Stimulated activated CD8-positive, alpha-beta memory T cell treated with anti-CD3 and anti-CD28 coated beads, Interleukin-15, amount 100 ng/mL, for 4 hours (primary cell): Measurements from ENCODE around the gene KNDC1.

Source experiments
- DNase-seq, 2 donors: peaks; one replicate each; pipeline ENCODE4 v3.0.0-alpha.2; 2020; ENCODE audit warnings: low read depth in 2 of 2

Gene KNDC1

DNA sequence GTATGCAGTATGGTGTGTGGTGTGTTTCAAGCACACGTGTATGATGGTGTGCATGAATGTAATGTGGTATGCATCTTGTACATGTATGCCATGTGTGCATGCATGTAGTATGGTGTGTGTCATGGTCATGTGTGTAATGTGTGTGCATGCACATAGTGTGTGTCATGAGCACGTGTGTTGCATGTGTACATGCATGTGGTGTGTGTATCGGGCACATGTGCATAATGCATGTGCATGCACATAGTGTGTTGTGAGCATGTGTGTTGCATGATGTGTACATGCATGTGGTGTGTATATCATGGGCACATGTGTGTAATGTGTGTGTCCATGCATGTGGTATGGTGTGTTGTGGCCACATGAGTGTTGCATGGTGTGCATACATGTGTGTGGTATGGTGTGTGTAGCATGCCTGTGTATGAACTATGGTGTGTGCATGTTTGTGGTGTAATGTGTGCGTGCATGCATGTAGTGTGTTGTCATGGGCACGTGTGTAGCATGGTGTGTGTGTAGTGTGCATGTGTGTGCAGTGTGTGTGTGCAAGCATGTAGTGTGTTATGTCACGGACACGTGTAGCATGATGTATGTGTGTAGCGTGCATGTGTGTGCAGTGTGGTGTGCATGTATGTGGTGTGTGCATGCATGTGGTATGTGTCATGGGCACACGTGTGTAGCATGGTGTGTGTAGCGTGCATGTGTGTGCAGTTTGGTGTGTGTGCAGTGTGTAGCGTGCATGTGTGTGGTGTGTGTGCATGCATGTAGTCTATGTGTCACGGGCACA is 17.6 kb downstream of the KNDC1 start:
- DNase-seq: no peak

DNA sequence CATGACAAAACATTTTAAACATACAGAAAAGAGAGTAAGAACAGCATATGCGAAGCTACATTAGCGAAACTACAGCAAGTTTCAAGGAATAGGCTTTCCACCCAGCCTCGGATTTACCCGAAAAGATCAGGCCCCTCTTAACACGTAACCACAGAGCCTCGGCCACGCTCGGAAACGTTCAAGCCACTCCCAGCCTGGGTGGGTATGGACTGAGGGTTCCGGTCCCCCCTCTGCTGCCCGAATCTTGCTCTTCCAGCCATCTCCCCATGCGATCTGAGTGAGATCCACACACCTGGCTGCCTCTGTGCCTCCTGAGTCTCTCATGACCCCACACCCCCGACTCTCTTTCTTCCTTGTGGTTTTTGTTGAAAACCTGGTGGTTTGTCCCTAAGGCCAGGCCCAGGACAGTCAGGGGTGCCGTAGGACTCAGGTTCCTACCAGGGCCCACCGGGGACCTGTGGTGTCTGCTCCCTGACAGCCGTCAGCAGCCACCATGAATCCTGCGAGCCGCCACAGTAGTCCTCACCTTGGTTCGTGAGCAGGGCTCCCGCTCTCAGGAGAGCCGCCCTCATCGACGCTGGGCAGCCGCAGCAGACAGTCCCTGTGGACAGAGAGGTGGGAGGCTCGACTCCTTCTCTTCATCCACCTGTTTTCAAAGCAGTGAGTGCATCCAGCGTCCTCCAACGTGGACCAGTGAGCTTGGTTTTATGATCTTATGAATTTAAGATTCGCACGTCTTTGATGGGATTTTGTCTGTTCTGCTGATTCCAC is 18.5 kb downstream of the KNDC1 start:
- DNase-seq: no peak

DNA sequence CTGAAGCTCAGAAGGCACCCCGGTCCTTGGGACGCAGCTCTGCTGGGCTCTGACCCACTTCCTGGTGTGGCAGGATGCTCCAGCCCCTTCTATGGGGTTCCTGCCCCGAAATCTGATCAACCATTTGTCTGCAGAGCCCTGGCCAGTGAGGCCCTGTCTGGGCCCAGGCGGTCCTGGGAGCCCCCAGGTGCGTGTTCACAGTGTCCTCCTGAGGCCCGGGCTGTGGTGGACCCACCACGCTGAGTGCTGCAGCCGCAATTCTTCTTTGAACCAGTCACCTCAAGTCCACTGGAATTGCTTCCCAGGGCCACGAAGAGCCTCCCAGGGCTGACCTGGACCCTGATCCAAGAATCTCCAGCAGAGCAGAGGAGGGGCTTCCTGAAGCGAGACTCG is 19.1 kb downstream of the KNDC1 start:
- DNase-seq: no peak

DNA sequence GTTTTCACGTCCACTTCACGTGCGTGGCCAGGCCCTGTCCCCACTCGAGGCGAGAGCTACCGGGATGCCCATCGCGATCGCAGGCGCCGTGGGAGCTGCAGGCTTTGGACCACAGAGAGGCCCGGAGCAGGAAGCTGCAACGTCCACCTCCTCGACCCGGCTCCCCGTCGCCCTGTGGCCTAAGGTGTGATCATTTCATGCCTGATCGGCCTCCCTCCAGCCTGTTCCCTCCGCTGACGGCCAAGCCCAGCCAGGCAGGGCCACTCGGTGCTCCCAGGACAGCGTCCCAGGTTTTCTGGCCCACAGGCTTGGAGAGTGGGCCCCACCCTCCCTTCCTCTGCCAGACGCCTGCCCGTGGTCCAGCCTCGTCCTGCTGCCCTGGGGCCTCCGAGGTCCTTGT is 19.6 kb downstream of the KNDC1 start:
- DNase-seq: no peak

DNA sequence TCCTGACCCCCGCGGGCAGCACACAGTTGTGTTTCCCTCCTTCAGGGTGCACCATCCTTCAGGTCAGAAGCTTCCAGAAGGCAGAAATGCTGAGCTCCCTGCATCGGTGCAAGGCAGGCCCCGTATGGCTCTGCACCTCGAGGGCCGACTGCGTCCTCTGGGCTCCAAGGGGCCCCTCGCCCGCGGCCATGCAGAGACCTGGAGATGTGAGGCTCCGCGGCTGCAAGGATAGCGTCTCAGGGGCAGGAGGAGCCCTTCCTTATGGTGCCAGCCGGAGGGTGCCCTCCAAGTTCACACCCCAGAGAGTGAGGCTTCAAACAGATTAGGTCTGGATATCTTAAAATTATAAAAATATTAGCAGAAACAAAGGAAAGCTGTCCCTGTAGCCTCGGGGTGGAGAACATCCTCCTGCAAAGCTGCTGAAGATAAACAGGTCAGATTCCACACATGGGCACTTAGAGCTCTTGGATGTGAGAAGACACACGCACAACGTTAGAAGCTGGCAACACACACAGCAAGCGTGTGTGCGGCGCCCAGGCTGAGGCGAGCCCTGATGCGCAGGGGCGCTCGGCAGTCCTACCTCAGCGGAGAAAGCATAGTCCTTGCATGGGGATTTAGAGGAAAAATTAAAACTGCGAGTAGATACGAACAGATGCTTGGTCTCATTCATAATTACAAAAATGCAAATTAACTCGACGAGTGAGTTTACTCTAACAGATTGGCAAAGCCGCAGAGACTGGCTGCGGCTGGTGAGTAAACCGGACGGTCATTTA is 20.4 kb downstream of the KNDC1 start:
- no peak for DNase-seq

DNA sequence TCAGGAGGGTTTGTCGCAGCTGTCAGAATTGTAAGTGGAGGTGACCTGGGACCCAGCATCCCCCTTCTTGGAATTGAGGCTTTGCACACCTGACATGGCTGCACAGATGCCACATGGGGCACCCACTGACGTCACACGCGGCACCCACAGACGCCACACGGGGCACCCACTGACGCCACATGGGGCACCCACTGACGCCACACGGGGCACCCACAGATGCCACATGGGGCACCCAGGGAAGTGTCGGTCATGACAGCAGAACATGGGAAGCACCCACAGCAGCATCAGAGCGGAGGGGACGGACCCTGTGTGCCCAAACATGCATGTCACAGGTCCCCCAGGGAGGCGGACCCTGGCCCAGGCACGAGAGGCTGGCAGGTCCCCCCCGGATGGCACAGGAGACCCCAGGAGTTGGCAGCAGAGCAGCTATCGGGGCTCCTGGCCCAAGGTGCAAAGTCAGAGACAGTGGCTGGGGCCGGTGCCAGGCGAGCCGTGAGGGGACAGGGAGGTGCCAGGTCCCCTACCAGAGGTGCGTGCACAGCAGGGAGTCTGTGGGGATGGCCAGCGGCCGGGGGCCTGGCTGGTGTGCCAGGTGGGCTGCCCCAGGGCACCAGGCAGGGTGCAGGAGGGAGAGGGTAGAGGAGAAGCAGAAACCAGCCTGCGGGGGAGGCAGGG is 21.1 kb downstream of the KNDC1 start:
- DNase-seq: no peak

DNA sequence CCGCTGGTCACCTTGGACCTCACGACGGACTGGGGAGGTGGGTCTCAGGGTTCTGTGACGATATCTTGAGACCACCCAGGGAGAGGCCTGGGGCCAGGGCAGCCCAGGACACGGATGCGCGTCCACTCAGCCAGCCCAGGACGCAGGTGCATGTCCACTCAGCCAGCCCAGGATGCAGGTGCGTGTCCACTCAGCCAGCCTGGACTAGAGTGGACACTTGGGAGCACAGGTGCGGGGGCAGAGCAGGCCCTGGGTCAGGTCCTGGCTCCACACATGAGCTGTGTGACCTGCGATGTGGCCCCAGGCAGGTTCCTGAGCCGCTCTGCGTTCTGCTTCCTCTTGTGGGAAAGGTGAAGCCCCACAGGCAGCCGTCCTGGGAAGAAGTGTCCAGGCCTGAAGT is 22.2 kb downstream of the KNDC1 start:
- DNase-seq: no peak

DNA sequence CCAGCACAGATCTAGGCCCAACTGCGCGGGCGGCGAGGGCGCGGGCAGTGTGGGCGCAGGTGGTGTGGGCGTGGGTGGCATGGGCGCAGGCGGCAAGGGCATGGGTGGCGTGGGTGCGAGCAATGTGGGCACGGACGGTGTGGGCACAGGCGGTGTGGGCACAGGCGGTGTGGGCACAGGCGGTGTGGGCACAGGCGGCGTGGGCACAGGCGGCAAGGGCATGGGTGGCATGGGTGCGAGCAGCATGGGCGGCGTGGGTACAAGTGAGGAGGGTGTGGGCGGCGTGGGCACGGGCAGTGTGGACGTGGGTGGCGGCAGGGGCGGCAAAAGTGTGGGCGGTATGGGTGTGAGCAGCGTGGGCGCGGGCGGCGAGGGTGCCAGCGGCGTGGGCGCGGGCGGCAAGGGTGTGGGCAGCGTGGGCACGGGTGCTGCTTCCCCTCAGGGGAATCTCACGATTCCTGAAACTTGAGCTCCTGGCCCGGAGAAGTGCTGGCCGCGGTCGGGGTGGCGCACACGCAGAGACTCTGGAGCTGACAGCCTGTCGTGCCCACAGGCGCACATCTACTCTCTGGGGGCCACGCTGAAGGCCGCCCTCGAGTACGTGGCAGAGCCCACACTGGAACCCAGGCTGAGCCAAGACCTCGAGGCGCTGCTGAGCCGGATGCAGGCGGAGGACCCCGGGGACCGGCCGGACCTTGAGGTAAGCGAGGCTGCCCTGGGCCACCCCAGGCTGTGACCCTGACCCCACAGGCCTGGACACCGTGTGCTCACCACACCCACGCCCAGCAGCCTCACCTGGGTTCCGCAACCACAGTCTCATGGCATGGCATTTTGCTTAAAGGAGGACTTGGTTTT is 23.0 kb downstream of the KNDC1 start:
- no peak for DNase-seq

DNA sequence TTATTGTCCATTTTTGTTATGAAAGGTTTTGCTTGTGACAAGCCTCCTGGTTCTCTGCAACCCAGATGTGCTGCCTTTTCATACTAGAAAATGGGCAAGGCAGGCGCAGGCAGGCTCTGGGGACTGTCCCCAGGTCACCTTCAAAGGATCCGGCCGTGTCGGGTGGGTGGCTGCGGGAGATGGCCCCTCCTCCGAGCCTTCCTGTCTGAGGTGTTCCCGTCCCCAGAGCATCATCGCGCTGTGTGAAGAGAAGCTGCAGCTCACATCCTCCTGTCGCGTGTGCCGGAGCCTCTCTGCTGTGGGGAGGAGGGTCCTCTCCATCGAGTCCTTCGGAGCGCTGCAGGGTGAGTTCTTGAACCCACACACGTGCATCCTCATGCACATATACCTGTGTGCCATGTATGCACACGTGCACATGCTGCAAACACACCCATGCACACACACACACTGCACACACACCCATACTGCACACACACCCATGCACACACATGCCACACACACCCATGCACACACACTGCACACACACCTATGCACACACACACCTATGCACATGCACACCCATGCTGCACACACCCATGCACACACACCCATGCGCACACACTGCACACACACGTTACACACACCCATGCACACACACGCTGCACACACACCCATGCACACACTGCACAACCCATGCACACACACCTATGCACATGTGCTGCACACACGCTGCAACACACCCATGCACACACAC is 23.8 kb downstream of the KNDC1 start:
- no peak for DNase-seq

DNA sequence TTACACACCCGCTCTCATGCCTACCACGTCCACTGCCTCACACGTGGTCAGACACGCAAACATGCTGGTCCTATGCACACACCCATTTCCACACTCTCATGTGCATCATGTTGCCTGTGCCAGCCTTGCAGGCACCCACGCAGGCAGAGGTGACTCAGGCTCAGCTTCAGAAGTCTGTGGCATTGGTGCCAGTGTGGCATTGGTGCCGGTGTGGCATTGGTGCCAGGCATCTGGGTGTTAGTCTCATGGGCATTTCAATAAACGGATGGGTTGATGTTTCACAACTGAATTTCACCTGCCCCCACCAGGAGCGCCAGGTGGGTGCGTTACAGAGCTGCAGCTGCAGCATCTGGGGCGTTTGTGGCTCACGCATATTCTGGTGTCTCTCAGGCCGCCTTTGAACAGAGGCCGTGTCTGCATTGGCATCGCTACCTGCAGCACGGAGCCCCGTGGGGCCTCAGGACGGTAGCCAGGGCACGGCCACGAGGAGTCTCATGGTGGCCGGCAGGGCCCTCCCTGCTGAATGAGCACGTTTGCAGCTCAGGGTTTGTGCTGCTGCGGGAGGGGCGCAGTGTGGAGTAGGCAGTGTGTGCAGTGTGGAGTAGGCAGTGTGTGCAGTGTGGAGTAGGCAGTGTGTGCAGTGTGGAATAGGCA is 24.7 kb downstream of the KNDC1 start:
- no peak for DNase-seq

DNA sequence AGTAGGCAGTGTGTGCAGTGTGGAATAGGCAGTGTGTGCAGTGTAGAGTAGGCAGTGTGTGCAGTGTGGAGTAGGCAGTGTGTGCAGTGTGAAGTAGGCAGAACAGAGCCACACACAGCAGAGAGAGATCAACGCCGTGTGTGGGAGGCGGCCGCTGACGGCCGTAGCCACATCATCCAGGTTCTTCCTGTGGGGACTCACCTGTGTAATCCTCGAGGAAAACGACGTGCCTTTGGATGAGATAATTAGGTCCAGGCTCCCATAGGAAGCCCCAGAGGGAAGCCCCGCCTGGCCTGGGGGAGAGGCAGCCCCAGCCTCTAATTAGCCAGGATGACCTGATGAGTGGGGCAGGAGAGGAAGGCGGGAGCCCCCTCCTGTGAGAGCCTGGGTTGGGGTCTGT is 25.4 kb downstream of the KNDC1 start:
- DNase-seq: no peak

DNA sequence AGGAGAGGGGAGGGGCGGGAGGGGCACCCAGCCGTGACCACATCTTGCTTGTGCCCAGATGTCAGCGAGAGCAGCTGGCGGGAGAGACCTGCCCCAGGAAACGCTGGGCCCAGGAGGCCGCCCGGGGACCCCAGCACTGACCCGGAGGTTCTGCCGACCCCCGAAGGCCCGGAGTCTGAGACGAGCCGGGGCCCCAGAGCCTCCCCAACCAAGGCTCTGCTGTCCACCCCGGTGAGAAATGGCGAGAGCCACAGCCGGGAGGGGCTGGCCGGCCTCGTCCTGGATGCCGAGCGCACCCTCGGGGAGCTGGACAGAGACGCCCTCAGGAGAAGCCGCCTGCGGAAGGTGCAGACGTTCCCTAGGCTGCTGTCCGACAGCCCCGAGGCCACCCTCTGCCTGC is 25.9 kb downstream of the KNDC1 start:
- DNase-seq: no peak

DNA sequence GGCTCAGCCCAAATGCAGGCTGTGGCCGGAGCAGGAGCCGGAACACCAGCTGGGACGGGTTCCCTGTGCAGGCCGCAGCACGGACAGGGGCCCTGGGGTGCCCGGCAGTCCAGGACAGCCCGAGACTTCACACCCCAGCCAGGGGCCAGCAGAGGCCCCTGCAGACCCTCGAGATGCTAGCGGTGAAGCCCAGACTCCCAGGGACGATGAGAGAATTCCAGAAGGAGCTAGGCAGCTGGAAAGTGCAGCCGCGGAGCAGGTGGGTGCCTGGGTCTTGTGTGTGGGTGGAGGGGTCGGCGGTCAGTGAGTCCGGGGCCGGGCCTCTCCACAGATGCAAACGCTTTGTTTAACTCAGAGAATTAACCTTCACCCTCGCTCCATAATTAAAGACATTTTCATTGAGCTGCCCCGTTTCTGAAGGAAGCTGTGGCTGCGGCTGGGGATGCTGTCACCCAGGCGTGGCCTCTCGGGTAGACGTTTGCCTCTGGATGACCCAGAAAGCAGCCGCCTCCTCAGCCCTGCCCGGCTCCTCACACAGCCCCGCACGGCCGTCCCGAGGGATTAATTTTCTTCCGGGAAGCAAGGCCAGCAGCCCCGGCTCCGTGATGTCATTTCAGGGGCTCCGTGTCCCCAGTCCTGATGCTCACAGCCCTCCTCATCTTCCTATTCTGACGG is 26.5 kb downstream of the KNDC1 start:
- no peak for DNase-seq

DNA sequence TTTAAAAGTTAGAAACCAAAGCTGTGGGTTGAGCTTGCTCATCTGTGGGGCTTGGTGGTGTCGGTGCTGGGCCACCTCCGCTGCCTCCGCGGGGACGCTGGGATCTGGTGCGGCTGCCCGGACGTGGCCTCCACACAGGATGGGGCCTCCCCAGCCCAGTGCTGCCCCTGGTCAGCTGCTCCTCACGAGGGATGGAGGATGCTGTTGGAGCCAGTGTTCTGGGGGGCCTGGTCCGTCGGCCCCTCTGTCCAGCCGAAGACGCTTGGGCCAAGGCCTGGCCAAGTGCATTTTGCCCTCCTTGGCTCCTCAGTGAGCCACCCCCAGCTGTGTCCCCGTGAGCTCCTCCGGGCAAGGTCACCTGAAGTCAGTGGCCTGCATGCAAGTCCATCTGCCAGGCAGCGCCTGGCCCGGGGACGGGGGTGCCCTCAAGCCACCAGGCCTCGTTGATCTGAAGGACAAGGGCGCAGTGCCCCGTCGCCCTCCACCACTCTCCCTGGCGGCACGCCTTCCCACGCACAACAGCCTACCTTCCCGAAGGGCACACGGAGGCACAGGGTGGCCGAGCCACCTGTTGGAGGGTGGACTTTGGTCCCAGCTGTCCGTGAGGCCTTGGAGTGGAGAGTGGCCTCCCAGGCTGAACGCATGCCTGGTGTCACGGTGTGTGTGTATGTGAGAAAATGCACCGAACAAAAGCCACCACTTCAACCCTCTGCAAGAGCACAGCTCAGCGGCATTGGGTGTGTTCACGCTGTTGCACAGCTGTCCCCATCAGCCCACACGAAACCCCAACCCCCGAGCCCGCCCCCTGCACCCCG is 27.3 kb downstream of the KNDC1 start:
- no peak for DNase-seq

DNA sequence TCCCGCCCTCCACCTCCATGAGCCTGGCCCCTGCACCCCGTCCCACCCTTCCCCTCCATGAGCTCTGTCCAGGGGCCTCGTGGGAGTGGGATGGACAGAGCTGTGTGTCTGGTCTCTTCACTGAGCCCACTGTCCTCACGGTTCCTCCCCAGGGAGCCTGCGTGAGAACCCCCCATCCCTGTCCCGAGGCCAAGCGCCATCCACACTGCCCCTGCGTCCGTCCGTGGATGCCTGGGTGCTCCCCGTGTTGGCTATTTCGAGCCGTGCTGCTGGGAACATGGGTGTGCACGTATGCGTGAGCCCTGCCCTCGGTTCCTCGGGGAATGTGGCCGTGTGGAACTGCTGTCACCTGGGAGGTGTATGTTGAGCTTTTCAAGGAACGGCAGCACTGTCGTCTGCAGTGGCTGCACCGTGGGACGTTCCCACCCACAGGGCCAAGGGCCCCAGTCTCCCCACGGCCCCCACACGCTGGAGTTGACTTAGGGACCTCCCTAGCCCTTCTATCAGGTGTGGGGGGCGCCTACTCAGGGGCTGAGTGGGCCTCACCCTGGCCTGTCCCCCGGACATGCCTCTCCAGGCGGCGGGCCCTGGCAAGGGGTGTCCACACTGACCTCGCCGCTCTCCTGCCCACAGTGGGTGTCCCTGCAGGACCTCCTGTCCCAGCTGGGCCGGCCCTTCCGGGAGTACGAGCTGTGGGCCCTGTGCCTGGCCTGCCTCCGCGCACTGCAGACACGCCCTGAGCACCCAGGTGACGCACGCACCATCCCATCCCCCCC is 28.1 kb downstream of the KNDC1 start:
- no peak for DNase-seq

DNA sequence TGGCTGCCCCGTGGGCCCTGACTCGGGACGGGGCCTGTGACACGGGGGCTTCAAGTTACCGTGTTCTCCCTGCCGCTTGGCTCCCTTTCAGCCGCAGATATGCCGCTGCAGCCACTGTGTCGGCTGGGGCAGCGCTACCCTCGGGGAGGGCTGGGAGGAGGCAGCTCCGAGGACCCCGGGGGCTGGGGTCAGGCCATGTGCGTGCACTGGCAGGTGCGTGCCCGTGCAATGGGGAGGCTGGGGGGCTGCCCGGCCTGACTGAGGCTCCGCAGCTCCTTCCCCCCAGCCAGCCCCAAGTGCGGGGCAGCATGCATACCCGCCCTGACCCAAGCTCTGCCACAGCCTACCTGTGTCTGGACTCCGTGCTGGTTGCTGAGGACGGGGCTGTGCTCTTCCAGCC is 29.2 kb downstream of the KNDC1 start:
- no peak for DNase-seq

DNA sequence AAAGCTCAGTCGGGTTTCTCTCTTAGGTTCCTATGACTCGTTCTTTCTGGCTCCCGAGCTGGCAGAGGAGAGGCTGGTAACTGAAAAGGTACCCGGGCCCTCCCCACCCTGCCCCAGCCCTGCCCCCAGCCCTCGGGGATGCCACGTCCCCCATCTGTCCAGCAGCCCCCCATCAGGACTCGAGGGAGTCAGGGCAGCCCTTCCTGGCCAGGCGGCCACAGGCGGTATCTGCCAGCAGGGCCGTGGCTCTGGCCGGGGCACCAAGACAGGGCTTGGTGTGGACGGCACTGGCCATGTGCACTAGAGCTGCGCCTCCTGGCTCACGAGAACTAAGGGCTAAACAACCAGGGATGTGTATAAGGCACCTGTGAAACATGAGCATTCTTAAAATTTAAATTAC is 29.7 kb downstream of the KNDC1 start:
- no peak for DNase-seq

DNA sequence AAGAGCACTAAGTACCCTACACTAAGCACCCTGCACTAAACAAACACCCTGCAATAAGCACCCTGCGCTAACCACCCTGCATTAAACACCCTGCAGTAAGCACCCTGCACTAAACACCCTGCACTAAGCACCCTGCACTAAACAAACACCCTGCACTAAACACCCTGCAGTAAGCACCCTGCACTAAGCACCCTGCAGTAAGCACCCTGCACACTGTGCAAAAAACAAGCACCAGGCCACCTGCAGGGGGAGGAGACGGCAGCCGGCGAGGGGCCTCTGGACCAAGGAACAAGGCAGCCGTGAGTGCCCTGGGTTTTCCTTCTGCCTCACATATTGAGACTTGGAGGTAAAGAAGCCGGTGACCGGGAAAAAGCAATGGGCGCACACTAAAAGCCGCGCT is 30.2 kb downstream of the KNDC1 start:
- no peak for DNase-seq
